ENCODE results near the gene MDFIC.

MDFIC gene

DNA sequence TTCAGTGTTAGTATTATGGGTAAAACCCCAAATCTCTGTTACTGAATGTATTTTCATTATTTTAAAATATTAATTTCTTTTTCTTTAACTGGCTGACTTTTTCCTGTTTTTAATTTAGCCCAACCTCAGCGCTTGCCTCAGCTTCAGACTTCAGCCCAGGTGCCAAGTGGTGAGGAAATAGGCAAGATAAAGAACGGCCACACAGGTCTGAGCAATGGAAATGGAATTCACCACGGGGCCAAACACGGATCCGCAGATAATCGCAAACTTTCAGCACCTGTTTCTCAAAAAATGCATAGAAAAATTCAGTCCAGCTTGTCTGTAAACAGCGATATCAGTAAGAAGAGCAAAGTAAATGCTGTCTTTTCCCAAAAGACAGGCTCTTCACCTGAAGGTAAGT is 57.5 kb downstream of the MDFIC start:
- no peaks in the 10 kb centered on the region for H3K9me3 ChIP-seq (ENCODE audit: control insufficient read depth, low read depth, low read length)
- H3K4me3 ChIP-seq (ENCODE audit: low read length) = no peak overlapping the region
- H3K27ac ChIP-seq (ENCODE audit: low read length) = no peak overlapping the region

DNA sequence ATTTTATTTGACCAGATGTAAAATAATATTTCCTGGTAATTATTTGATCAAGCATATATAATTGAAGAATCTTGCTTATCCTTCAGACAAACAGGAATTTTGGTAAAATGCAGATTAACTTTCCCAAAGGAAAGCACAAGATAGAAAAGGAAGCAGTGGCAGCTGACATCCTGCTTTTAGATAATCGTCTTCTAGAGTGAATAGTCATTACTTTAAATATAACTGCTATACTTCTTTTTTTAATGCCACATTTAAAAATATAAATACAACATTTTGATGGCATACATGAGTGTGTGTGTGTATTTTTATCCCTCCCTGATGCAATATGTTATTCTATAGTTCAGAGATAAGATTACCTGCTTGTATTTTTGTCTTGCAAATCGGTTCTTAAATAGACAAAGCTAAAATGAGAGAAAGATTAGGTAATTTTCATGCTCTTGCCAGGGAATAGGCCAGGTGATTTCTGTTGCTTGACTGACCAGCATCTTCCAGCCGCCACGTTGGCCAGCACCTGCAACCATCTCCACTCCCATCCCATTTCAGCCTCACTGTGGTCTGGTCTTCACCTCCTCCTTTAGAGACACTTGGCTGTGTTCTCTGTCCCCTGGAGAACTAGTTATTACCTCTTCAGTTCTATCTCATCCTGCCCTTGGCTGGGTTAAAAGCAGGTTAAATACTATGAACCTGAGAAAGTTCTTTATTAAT is 58.1 kb downstream of the MDFIC start:
- H3K27ac ChIP-seq (ENCODE audit: low read length) = no peak overlapping the region
- no peaks in the 10 kb centered on the region for H3K27me3 ChIP-seq (ENCODE audit: control insufficient read depth, insufficient read depth, low read length)
- H3K9me3 ChIP-seq (ENCODE audit: control insufficient read depth, low read depth, low read length) = no peaks in the 10 kb centered on the region
- no peak overlapping the region for H3K4me3 ChIP-seq (ENCODE audit: low read length)
- no peak overlapping the region for H3K9ac ChIP-seq (ENCODE audit: low read length)
- no peaks in the 10 kb centered on the region for H3K36me3 ChIP-seq (ENCODE audit: control insufficient read depth, low read depth, low read length)
- H3K4me1 ChIP-seq (ENCODE audit: control insufficient read depth, low read depth, low read length) = peaks cover 4% of the 10 kb centered on the region

More for the DNA sequence above, 57.5 kb downstream of the MDFIC start:
- Histone ChIP-seq H3K4me1 (ENCODE audit: control insufficient read depth, low read depth, low read length) (peaks cover 4% of the 10 kb centered on the region), H3K36me3 (ENCODE audit: control insufficient read depth, low read depth, low read length) (no peaks in the 10 kb centered on the region), H3K27me3 (ENCODE audit: control insufficient read depth, insufficient read depth, low read length) (no peaks in the 10 kb centered on the region), H3K9ac (ENCODE audit: low read length) (no peak overlapping the region)

DNA sequence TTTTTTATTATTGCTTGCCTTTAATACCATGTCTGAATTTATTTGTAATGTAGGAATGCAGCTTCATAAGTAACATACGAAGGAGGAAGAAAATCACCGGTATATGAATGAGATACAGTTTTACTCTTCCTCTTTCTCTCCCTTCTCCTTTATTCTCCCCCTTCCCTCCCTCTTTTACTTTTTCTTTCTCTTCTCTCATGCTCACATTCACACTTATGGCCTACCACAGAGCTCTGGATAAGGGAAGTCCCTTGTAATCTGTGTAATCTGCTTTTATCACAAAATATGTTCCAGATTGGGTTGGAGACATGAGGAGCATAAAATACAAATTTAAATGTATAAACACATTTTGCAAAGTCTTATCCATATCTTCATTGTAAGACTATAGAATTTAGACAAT is 59.4 kb downstream of the MDFIC start:
- H3K4me3 ChIP-seq (ENCODE audit: low read length) = no peak overlapping the region
- H3K9ac ChIP-seq (ENCODE audit: low read length) = no peak overlapping the region
- no peaks in the 10 kb centered on the region for H3K9me3 ChIP-seq (ENCODE audit: control insufficient read depth, low read depth, low read length)
- no peaks in the 10 kb centered on the region for H3K27me3 ChIP-seq (ENCODE audit: control insufficient read depth, insufficient read depth, low read length)
- H3K27ac ChIP-seq (ENCODE audit: low read length) = no peak overlapping the region
- H3K4me1 ChIP-seq (ENCODE audit: control insufficient read depth, low read depth, low read length) = peaks cover 7% of the 10 kb centered on the region
- H3K36me3 ChIP-seq (ENCODE audit: control insufficient read depth, low read depth, low read length) = no peaks in the 10 kb centered on the region

DNA sequence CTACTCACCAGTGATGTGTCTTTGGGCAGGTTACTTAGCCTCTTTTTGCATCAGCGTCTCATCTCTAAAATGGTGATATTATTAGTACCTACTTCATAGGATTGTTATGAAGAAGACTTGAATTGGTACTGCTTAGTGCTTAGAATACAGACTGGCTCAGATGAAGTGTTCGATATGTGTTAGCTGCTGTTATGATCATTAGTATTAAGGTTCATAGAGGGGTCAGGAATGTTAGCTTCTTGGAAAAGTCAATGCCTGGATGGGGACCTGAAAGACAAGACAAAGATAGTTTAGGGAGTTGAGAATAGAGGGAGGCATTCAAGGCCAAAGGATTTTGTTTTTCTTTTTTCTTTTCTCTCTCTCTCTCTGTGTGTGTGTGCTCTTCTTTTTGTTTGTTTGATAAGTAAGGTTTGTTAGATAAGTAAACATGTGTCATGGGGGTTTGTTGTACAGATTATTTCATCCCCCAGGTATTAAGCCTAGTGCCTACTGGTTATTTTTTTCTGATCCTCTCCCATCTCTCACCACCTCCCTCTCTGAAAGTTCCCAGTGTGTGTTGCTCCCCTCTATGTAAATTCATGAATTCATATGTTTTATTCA is 63.3 kb downstream of the MDFIC start:
- H3K9me3 ChIP-seq (ENCODE audit: control insufficient read depth, low read depth, low read length) = no peaks in the 10 kb centered on the region
- H3K36me3 ChIP-seq (ENCODE audit: control insufficient read depth, low read depth, low read length) = no peaks in the 10 kb centered on the region
- no peak overlapping the region for H3K9ac ChIP-seq (ENCODE audit: low read length)
- peaks cover 20% of the 10 kb centered on the region for H3K4me1 ChIP-seq (ENCODE audit: control insufficient read depth, low read depth, low read length)
- no peak overlapping the region for H3K27ac ChIP-seq (ENCODE audit: low read length)
- H3K4me3 ChIP-seq (ENCODE audit: low read length) = no peak overlapping the region
- no peaks in the 10 kb centered on the region for H3K27me3 ChIP-seq (ENCODE audit: control insufficient read depth, insufficient read depth, low read length)

DNA sequence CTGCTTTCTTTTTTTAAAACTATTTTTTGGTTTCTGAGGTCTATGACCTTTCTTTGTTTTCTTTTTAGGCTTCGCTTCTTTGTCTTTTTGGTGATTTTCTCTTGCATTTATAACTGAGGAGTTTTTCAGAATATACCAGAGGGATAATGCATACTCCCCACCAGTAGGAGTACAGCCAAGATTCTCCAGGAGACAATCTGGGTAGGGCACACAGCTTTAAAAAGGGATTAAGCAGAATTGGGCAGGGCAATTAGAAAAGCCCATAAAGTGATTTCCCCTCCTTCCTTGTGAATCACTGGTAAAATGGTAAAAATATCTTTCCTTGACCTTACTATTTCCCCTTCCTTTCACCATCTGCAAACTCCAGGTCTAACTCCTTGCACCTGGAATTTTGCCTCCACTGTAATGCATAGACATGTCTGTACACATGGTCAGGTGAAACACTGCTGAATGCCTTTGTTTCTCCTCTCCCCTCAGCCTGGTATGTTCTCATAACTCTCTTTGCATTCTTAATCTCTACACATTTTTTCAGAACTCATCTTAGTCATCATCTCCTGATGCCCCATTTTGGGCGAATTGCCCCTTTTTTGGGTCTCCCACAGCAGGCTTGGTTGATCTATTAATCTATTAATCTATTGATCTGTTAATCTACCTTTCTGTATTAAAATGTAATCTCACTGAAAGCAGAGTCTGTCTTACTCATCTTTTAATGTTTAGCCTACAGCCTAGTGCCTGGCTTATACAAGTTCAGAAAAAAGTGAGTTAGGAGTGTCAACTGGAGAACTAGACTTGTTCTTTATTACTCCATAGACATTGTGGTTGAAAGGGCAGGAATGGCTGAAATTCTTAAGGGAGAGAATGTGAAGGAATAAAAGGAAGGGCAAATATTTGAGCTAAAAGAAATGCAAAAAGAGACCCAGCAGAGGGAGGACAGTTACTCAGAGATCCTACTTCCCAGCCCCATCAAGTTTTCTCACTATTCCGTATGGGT is 64.6 kb downstream of the MDFIC start:
- Histone ChIP-seq H3K27me3 (ENCODE audit: control insufficient read depth, insufficient read depth, low read length) (no peaks in the 10 kb centered on the region), H3K27ac (ENCODE audit: low read length) (no peak overlapping the region), H3K4me1 (ENCODE audit: control insufficient read depth, low read depth, low read length) (peaks cover 20% of the 10 kb centered on the region), H3K4me3 (ENCODE audit: low read length) (no peak overlapping the region), H3K9ac (ENCODE audit: low read length) (no peak overlapping the region), H3K9me3 (ENCODE audit: control insufficient read depth, low read depth, low read length) (no peaks in the 10 kb centered on the region), H3K36me3 (ENCODE audit: control insufficient read depth, low read depth, low read length) (no peaks in the 10 kb centered on the region)

DNA sequence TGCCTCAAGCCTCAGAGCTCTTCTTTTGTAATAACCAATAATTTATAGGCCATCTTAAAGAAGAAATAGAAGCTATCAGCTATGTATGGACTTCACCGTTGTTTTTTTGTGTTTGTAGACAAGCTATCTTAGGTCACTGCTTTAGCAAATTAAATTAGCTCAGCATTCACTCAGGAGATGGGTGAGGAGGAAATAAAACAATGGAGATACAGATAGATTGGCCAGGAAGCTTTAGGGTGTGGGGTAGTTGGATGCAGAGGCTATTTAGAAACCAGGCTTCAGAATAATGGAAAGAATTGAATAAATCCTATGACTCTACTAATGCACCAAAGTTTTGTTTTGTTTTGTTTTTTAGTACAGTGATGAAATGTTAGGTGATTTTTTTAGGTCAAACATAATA is 66.1 kb downstream of the MDFIC start:
- Histone ChIP-seq H3K9me3 (ENCODE audit: control insufficient read depth, low read depth, low read length) (no peaks in the 10 kb centered on the region), H3K4me1 (ENCODE audit: control insufficient read depth, low read depth, low read length) (peaks cover 20% of the 10 kb centered on the region), H3K4me3 (ENCODE audit: low read length) (no peak overlapping the region), H3K36me3 (ENCODE audit: control insufficient read depth, low read depth, low read length) (no peaks in the 10 kb centered on the region), H3K27ac (ENCODE audit: low read length) (no peak overlapping the region), H3K9ac (ENCODE audit: low read length) (no peak overlapping the region), H3K27me3 (ENCODE audit: control insufficient read depth, insufficient read depth, low read length) (no peaks in the 10 kb centered on the region)

DNA sequence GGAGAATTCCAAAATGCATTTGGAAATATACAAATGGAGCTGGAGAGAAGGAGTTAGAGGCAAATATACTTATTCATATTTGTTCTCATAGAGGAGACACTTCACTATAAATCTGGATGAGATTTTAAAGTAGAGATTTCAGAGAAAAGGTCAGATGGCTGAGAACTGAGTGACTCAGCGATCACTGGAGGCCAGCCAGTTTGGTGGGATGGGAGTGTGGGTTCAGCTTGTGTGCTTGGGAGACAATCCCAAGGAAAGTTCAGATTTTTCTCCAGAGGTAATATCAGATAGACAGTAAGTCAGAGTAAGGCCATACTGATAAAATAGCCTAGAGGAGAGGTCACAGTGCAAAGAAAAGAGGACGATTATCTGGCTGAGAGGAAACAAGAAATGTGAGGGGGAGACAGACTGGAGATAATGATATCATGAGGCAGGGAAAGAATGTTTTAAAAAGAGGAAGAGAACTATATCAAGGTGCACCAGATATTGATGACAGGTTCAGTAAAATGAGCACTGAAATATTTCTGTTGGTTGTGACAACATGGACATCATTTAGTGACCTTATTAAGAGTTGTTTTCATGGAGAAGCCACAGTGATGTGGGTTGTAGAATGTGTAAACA is 67.0 kb downstream of the MDFIC start:
- Histone ChIP-seq H3K4me1 (ENCODE audit: control insufficient read depth, low read depth, low read length) (peaks cover 20% of the 10 kb centered on the region), H3K36me3 (ENCODE audit: control insufficient read depth, low read depth, low read length) (no peaks in the 10 kb centered on the region), H3K4me3 (ENCODE audit: low read length) (no peak overlapping the region), H3K9ac (ENCODE audit: low read length) (no peak overlapping the region), H3K9me3 (ENCODE audit: control insufficient read depth, low read depth, low read length) (no peaks in the 10 kb centered on the region), H3K27me3 (ENCODE audit: control insufficient read depth, insufficient read depth, low read length) (no peaks in the 10 kb centered on the region), H3K27ac (ENCODE audit: low read length) (no peak overlapping the region)

DNA sequence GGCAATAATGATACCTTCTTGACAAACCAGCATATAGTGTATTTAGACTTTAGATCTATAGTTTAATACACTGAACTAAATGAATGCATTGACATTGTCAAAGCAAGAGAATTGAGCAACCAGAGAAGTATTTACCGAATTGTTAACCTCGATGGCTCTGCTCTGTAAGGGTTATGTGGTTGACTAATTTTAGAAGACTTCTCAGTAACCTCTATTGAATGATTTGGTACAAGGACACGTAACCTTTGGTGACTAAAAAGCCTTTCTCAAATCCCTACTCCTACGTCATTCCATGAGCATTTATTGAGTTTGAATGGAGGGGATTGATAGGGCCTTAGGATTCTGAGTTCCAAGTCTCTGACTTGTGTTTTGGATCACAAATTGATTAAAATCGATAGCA is 67.6 kb downstream of the MDFIC start:
- Histone ChIP-seq H3K4me3 (ENCODE audit: low read length) (no peak overlapping the region), H3K4me1 (ENCODE audit: control insufficient read depth, low read depth, low read length) (peaks cover 20% of the 10 kb centered on the region), H3K9me3 (ENCODE audit: control insufficient read depth, low read depth, low read length) (no peaks in the 10 kb centered on the region), H3K27ac (ENCODE audit: low read length) (no peak overlapping the region), H3K27me3 (ENCODE audit: control insufficient read depth, insufficient read depth, low read length) (no peaks in the 10 kb centered on the region), H3K9ac (ENCODE audit: low read length) (no peak overlapping the region), H3K36me3 (ENCODE audit: control insufficient read depth, low read depth, low read length) (no peaks in the 10 kb centered on the region)

DNA sequence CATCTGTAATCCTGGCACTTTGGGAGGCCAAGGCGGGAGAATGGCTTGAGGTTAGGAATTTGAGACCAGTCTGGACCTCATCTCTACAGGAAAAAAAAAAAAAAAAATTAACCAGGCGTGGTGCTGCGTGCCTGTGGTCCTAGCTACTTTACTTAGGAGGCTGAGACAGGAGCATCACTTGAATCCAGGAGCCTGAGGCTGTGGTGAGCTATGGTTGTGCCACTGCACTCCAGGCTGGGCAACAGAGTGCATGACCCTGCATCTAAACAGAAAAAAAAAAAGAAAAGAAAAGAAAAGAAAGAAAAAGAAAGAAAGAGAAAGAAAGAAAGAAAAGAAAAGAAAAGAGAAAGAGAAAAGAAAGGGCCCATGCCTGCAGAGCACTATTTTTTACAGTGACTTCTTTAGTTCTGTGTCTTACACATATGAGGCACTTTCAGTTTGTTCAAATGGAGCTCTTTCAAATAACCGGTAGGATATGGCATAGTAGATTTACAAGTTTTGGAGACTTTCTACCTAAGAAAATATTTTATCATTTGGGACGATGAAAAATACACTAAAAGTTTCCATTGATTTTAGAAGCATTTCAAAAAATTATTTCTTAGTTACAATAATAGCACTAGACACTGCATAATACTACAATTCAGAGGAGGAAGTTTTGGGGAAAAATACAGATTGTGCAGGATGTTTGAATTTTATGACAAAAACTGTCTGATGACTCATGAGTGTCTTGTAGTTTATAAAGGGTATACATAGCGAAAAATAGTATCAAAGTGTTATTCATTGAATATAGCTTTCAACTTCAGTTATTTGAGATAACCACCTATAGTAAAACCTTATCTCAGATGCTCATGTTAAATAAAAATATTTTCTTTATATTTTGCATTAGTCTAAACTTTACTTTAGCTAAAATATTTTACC is 75.9 kb downstream of the MDFIC start:
- H3K27ac ChIP-seq (ENCODE audit: low read length) = no peak overlapping the region
- no peaks in the 10 kb centered on the region for H3K4me1 ChIP-seq (ENCODE audit: control insufficient read depth, low read depth, low read length)
- no peaks in the 10 kb centered on the region for H3K27me3 ChIP-seq (ENCODE audit: control insufficient read depth, insufficient read depth, low read length)
- no peak overlapping the region for H3K9ac ChIP-seq (ENCODE audit: low read length)
- peaks cover 5% of the 10 kb centered on the region for H3K9me3 ChIP-seq (ENCODE audit: control insufficient read depth, low read depth, low read length)
- no peaks in the 10 kb centered on the region for H3K36me3 ChIP-seq (ENCODE audit: control insufficient read depth, low read depth, low read length)
- H3K4me3 ChIP-seq (ENCODE audit: low read length) = no peak overlapping the region

DNA sequence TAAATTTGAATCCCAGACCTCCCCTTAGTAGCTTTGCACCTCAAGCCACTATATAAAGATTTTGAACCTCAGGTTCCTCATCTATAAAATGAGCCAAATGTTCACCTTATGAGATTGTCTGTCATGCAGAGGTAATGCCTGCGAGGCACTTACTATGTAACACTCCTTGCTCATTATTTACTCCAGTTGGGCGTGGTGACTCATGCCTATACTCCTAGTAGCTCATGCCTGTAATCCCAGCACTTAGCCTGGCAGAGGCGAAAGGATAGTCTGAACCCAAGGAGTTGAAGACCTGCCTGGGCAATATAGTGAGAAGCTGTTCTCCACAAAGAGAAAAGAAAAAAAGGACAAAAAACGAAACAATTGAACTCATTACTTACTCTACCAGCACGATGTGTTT is 82.2 kb downstream of the MDFIC start:
- no peak overlapping the region for H3K4me3 ChIP-seq (ENCODE audit: low read length)
- no peak overlapping the region for H3K27ac ChIP-seq (ENCODE audit: low read length)
- peaks cover 16% of the 10 kb centered on the region for H3K27me3 ChIP-seq (ENCODE audit: control insufficient read depth, insufficient read depth, low read length)
- H3K9me3 ChIP-seq (ENCODE audit: control insufficient read depth, low read depth, low read length) = no peaks in the 10 kb centered on the region
- peaks cover 17% of the 10 kb centered on the region for H3K4me1 ChIP-seq (ENCODE audit: control insufficient read depth, low read depth, low read length)
- H3K36me3 ChIP-seq (ENCODE audit: control insufficient read depth, low read depth, low read length) = no peaks in the 10 kb centered on the region
- H3K9ac ChIP-seq (ENCODE audit: low read length) = no peak overlapping the region
